Measurements from ENCODE around the gene GRIK3.

GRIK3 gene

GRCh38 chr1:36981126-36981525 lies 53.2 kb downstream of the GRIK3 start:
- no peak for DNase-seq (ENCODE audit: low read depth in 3 of 3)

- DNase-seq (ENCODE audit: low read depth in 3 of 3) = no peak
Observed at GRCh38 chr1:36977731-36978406, 56.4 kb downstream of the GRIK3 start.

- no peak for DNase-seq (ENCODE audit: low read depth in 3 of 3)
Observed at GRCh38 chr1:36975642-36976041, 58.7 kb downstream of the GRIK3 start.

GRCh38 chr1:36973056-36973455 lies 61.3 kb downstream of the GRIK3 start:
- no peak for DNase-seq (ENCODE audit: low read depth in 3 of 3)

- no peak for DNase-seq (ENCODE audit: low read depth in 3 of 3)
Observed at GRCh38 chr1:36971852-36972618, 62.3 kb downstream of the GRIK3 start.

GRCh38 chr1:36968730-36969129 lies 65.6 kb downstream of the GRIK3 start:
- DNase-seq (ENCODE audit: low read depth in 3 of 3) = no peak

GRCh38 chr1:36966242-36966641 lies 68.1 kb downstream of the GRIK3 start:
- DNase-seq (ENCODE audit: low read depth in 3 of 3) = no peak

- no peak for DNase-seq (ENCODE audit: low read depth in 3 of 3)
Observed at GRCh38 chr1:36965275-36966159, 68.8 kb downstream of the GRIK3 start.

GRCh38 chr1:36964830-36965229 lies 69.5 kb downstream of the GRIK3 start:
- DNase-seq (ENCODE audit: low read depth in 3 of 3) = no peak

GRCh38 chr1:36963006-36963405 lies 71.3 kb downstream of the GRIK3 start:
- no peak for DNase-seq (ENCODE audit: low read depth in 3 of 3)

- no peak for DNase-seq (ENCODE audit: low read depth in 3 of 3)
Observed at GRCh38 chr1:36961062-36961615, 73.2 kb downstream of the GRIK3 start.

GRCh38 chr1:36956570-36956969 lies 77.7 kb downstream of the GRIK3 start:
- no peak for DNase-seq (ENCODE audit: low read depth in 3 of 3)

- no peak for DNase-seq (ENCODE audit: low read depth in 3 of 3)
Observed at GRCh38 chr1:36955016-36955415, 79.3 kb downstream of the GRIK3 start.

- DNase-seq (ENCODE audit: low read depth in 3 of 3) = no peak
Observed at GRCh38 chr1:36953061-36953460, 81.3 kb downstream of the GRIK3 start.

GRCh38 chr1:36951761-36952160 lies 82.6 kb downstream of the GRIK3 start:
- DNase-seq (ENCODE audit: low read depth in 3 of 3) = no peak

- DNase-seq (ENCODE audit: low read depth in 3 of 3) = no peak
Observed at GRCh38 chr1:36951292-36951750, 83.0 kb downstream of the GRIK3 start.

GRCh38 chr1:36950604-36951291 lies 83.6 kb downstream of the GRIK3 start:
- no peak for DNase-seq (ENCODE audit: low read depth in 3 of 3)

GRCh38 chr1:36948606-36949005 lies 85.7 kb downstream of the GRIK3 start:
- DNase-seq (ENCODE audit: low read depth in 3 of 3) = no peak

GRCh38 chr1:36948147-36948546 lies 86.2 kb downstream of the GRIK3 start:
- DNase-seq (ENCODE audit: low read depth in 3 of 3) = no peak

- no peak for DNase-seq (ENCODE audit: low read depth in 3 of 3)
Observed at GRCh38 chr1:36947384-36947783, 86.9 kb downstream of the GRIK3 start.

GRCh38 chr1:36944883-36945282 lies 89.4 kb downstream of the GRIK3 start:
- DNase-seq (ENCODE audit: low read depth in 3 of 3) = no peak
